ACHN (cell line): ENCODE measurements around the gene MMP8.

ENCODE experiments used
- DNase-seq: peaks from one replicate; pipeline ENCODE4 v3.0.0-alpha.2; 2015
- in situ Hi-C: cut with HindIII; loops from 2 replicates; pipeline ENCODE4 v1.10.0; 2017; ENCODE audit warnings: low sequenced_read_pairs, low pct_ligation_motif_present, low pct_unique_long_range_greater_than_20kb

Gene MMP8

DNA sequence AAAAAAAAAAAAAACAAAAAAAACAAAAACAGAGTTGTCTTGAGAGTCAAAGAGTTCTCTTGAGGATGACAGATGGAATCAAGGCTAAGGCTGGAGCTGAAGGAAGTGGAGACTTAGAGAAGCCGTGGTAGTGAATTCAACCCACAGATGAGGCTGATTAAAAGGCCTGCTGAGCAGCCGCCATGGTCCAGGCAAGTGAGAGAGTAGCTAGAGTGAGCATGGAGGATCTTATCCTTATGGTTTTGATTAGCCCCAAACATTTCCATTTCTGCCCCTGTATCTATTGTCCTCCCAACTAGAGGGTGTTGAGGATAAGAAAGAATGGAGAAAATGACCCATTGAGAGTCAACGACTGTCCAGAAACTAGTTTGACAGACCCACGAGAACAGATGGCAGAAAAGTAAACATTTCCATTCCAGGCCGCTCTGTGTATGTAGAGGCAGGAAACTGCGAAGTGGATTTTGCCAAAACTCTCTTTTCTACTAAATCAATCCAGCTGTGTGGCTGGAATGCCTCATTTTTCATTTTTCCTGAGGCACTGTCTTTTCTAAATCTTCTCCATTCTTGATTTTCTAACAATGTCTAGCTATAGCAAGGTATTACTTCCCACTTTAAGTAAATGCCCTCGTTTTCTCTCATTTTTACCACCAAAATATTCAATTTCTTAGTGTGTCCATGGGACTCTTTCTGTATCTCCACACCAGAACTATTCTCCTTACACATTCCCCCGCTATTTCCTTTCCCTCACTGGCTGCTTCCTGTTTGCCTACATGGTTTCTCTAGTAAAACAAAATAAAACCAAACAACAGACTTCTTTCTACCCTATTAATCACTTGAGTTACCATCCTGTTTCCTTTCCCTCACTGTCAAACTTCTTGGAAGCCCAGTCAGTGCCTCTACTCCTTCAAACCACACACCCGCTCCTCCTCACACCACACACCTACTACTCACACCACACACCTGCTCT, 5.4 kb upstream of the MMP8 start:
- DNase-seq, result no peak
- in situ Hi-C loops, result no loop called here

DNA sequence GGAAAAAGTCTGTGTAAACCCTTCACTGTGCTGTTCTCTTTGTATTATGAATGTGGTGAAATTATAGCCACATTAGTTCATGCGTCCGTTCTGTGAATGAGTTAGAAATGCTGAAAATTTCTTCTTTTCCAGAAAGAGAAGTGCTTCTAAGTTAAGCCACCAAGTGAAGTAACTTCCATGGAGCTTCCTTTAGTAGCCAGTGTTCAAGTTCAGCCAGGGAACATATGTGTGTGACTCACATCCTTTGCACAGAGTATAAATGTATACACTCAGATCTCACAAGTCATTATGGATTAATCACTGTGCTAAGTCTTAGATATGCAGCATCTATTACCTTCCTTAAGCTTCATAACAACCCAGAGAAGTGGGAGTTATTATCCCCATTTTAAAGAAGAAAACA, 3.1 kb upstream of the MMP8 start:
- in situ Hi-C loops, result no loop called here
- DNase-seq, result no peak

DNA sequence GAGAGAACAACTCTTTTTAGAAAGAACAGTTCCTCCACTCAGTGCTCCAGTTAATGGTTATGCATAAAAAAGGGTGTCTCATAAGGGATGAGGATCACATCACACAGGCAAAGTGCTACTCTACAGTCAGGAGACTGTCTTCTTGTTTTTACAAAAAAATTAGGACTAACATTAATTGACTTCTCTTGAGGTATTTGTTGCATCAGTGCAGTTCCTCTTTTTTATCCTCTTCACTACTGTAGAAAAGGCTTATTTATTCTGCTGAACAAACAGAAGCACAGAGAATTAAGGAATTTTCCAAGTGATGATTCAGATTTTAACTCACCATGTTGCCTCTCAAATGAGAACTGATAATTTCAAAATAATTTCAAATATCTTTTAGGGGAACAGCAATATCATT, 1.9 kb downstream of the MMP8 start:
- no peak for DNase-seq
- in situ Hi-C loops, result no loop called here

DNA sequence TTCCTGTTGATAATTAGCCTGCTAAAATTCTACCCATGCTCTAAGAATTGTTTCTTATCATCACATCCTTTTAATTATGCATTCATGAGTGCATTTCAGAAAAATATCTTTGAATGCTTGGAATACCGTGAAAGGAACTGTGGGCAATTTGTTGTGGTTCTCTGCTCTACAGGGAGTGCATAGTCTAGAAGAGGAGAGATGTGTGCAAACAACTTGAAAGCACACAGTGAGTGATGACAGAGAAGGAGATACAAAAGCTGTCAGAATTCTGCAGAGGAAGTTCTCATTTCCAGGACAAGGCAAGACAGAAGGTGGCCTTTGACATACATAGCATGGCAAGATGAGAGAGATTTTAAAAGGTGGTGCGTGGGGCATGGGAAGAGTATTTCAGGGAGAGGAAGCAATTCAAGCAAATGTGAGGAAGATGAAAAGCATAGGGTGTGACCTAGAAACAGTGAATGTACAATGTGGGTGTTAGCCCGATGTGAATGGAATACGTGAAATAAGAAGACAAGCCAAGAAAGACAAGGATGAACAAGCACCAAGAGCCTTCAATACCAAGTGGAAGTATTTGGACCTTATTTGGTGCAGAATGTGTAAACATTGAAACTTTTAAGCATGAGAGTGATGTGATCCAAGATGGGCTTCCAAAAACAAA, 5.0 kb downstream of the MMP8 start:
- in situ Hi-C loops, result no loop called here
- no peak for DNase-seq

DNA sequence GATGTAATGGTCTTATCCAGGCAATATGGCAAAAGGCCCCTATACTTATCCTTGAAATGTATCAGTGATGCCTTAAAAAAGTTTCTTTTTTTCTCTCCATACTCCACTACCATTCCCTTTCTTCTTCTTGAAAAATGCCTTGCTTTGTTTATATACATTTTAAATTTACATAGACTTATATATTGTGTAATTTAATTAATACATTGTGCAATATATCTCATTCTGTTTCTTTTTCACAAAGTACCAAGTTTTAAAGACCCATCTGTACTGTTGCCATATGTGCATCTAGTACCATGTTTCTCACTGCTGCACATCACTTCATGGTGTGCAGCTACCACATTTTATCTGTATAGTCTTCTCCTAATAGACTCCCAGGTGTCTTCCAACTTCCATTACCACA, 7.5 kb downstream of the MMP8 start:
- no peak for DNase-seq
- in situ Hi-C loops, result no loop called here

DNA sequence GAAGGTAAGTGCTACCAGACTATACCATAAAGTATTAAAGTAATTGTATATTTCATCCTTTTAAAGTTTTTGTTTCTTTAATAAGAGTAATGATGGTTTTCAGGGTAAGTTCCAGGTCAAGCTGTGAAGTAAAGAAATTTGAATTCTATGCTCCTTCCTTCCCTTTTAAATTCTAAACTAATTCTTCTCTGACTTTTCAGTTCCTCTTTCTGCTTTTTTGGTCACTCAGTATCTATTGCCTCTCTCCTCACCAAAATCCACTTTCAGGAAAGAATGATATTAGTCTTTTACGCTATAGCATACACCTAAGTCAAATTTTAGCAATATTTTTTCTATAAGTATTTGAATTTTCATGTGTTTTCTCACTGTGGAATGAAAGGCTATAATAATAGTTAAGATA, 8.2 kb downstream of the MMP8 start:
- in situ Hi-C loops, result no loop called here
- DNase-seq, result no peak

DNA sequence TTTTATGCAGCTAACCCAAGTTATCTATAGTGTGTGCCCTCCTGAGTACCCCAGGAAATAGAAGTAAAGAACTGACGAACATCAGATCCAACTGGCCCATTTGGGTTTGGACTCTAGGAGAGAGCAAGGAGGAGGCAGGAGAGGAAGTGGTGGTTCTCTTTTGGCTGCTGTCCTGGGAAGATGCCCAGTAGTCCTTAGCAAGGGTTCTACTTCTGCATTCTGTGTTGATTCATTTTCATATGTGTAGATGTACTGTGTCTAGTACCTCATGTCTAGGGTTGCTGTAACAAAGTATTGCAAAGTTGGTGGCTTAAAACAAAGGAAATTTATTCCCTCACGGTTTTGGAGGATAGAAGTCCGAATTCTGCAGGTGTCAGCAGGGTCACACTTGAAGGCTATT, 12.6 kb downstream of the MMP8 start:
- in situ Hi-C loops, result no loop called here
- DNase-seq, result no peak

DNA sequence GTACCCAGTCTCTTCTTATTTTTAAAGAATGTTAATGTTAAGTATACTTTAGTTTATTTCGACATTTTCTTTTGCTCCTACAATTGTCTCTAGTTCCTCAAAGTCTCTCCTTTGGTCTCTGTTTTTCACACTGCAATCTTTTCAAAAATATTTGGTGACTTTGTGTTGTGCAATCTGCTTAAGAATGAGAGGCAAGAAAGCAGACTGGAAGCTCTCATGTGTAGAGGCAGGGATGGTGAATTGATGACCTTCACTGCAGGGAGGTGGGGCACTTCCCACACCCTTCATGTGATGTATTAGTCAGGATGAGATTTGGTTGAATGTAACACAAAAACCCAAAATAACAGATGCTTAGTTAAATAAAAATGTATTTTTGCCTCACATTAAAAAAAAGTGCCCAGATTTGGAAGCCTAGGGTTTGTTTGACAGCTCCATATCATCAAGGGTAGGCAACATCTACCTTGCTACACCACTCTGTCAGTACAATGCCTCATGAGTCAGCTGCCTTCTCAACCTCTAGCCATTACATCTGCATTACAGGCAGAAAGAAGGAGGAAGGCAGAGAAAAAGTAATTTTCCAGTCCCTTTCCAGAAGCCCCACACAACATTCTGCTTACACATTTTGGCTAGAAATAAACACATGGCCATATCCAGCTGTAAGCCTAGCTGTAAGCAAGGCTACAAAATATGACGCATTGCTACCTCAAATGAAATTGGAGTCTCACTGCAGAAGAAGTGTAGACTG, 15.4 kb downstream of the MMP8 start:
- in situ Hi-C loops, result no loop called here
- DNase-seq, result no peak

DNA sequence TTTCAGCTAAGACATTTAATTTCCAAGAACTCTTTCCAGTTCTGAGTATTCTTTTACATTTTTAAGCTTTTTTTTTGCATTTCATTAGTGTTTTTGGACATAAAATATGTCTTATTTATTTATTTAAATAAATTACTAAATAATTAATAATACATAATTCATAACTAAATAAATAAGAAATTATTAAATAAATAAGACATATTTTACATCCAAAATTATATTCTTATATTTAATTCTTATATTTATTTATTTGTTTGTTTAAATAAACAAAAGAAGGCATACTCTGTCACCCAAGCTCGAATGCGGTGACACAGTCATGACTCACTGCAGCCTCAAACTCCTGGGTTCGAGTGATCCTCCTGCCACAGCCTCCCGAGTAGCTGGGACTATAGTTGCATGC, 16.1 kb downstream of the MMP8 start:
- no peak for DNase-seq
- in situ Hi-C loops, result no loop called here

DNA sequence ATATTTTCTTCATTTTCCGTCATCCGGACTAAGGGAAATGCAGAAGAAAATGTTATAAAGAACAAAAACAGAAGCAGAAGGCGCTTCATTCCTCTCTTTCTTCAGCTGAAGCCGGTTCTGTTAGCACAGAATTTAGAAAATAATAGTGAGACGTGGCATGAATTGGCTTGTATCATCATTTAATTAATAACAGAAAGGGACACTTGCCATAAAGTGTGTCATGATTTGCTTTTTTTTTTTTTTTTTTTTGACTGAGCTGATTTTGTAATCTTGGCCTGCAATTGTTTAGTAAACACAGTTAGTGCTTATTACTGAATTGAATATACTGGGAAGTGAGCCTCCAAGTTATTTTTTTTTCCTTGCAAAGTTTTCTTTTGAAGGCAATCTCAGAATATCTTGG, 19.1 kb downstream of the MMP8 start, which contains the start of gene MMP27:
MMP27 (minus strand) TSS at position 144 of the 400 bp plus-strand sequence; CDS start at position 89, 55 bp downstream.
- DNase-seq, result no peak
- in situ Hi-C loops, result no loop called here

DNA sequence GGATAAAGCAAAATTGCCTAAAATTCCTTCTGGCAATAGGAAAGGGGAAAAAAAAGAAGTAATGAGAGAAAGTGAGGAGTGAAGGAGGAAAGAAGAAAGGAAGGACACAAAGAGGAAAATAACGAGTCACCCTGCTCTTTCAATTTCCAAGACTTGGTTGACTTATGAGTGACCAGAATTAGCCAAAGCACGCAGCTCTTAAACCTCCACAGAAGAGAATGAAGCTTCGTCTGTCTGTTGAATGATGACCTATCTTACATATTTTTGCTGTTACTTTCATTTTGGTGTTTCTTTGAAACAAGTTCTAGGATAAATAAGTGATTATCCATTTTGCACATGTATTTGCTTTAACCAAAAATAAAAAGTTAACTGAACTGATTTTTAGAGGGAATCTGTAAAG, 19.9 kb downstream of the MMP8 start:
- no peak for DNase-seq
- in situ Hi-C loops, result no loop called here

DNA sequence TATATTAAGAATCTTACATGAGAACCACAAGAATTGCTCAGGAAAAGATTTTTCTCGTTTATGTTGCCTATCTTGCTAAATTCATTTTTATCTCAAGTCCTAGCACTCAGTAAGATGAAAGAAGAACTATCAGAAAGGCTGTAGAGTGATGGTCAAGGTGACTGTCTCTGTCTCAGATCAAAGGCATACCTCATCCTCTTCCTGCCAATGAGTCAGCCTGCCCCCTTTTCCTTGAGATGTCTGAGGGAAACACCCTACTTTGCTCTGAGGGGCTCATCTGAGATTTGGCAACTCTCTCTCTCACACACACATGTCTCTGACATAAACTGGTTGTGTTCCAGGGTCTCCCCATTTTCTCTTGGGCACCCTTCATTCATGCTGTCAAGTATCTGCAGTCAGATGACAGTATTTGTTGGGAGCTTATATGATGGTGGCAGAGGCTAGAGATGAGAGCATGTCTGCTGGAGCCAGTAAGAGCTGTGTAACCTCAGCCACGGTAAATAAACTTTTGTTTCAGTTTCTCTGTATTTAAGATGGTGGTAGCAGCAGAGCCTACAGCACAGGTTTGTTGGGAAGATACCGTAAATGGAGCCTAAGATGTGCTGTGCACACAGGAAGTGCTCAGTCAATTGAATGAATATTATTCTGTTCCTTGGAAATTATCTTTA, 20.8 kb downstream of the MMP8 start:
- DNase-seq, result no peak
- in situ Hi-C loops, result no loop called here

DNA sequence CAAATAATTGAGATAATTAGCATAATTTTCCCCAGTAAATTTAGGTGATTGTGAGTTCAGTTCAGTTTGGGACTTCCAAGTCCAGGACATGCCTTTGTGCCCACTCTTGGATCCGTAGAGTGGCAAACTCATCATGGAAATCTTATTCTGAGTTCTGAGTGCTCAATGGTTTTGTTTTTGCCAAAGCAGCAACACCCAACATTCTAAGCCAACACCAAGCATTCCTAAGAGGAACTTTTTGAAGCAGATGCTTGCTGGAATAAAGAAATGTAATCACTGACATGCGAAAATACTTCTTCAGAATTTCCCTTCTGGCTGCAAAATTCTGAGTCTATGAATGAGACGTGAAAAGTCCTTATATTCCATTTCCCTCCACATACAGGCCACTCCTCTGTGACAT, 29.6 kb downstream of the MMP8 start:
- in situ Hi-C loops, result no loop called here
- no peak for DNase-seq

DNA sequence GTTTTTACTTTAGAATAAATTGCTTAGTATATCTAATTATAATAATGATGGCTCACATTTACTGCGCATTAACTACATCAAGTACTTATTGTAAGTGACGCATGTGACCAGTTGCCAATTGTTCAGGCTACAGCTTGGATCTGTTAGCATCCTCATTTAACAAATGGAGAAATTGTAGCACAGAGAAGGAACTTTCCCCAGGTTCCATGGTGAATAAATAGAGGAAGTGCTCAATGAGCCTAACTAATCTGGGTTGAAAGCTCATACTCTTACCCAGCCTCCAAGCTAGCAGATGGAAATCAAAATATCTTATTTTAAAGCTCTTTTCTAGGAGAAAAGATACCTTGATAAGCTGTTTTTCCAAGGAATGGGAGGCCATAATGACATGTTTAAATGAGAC, 39.0 kb downstream of the MMP8 start:
- in situ Hi-C loops, result no loop called here
- no peak for DNase-seq

DNA sequence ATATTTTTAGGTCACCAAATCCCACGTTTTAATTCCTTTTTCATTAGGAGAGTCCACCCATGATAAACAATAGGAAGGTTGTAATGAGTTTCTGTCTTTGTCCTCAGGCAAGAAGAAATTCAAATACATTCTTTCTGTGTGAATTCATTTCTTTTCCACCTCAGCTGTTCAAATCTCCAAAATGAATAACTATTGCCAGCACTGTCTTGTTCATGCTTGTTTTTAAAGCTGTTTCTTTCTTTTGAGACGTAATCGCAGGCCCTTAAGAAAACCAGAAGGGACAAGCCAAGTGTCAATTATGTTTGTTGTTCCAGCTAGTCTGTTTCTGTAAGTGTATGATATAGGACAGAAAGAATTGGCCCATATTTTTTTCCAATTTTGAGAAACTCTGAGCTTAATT, 39.4 kb downstream of the MMP8 start:
- no peak for DNase-seq
- in situ Hi-C loops, result no loop called here

DNA sequence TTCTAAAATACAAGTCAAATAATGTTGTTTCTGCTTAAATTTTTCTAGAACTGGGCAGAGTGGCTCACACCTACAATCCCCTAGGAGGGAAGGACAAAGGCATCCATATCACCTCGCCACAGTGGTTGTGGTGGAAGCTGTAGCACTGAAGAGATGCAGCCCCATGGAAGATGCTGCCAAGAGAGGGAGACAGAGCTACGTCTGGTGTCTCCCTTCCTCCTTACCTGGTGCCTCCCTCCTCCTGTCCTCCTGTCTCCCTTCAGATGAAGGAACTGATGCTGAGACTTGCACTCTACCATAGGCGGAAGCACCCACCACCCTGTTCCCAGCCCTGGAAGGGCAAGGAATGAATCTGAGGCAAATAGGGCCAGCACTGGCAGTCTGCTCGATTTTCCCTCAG, 41.5 kb downstream of the MMP8 start:
- no peak for DNase-seq
- in situ Hi-C loops, result no loop called here

DNA sequence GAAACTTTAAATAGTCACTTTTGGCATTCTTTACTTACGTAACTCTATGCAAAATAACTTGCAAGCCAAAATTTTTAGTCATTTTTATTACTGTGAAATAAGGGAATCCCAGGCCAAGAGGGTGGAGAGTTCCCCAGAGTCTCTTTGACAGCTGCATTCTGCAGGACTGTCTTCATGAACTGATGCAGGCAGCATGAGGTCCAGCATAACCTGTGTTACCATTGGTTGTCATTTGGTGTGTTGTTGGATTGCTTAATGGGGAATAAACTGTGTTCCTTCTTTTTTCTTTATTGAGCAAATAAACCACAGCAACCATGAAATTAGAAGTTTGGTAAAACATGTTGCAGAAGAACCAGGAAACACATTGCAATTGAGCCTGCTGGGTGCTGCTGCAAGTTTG, 43.8 kb downstream of the MMP8 start:
- no peak for DNase-seq
- in situ Hi-C loops, result no loop called here

DNA sequence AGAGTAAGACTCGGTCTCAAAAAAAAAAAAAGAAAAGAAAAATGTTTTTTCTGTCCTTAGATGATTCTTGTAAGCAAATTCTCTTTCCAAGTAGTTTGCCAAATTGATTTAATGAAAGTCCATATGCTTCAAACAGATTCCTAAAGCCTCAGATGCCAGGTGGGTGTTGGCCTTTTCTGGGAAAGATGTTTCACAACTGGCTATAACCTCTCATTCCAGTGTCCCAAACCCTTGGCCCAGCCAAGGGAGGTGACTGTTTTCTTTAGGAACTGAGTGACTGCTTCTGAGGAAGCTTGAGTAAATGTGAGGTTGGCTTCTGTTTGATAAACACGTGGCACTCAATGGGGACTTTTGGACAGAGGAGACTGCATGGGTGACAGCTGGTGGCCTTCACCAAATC, 46.7 kb downstream of the MMP8 start:
- no peak for DNase-seq
- in situ Hi-C loops, result no loop called here

DNA sequence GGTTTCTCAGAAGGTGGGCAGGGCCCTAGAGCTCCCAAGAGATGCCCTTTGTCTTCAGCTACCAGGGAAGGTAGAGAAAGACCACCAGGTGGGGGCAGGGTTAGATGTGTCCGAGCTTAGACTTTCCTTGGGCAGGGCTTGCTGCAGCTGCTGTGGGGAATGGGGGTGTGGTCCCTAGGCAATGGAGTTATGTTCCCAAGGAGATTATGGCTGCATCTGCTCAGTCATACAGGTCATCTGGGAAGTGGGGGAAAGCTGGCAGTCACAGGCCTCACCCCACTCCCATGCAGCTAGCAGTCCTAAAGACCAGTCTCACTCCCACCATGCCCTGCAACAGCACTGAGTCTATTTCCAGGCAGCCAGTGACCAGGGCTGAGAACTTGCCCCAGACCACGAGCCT, 48.7 kb downstream of the MMP8 start:
- in situ Hi-C loops, result no loop called here
- DNase-seq, result no peak
